Measurements from ENCODE around the gene KIF1C.
"Not testable (repeated sequence)": the region's sequence is repeated elsewhere in the genome, so short reads cannot be mapped to it uniquely, and the experiment has no call there.

KIF1C gene

GRCh38 chr17:5047446-5047845 is 49.7 kb downstream of the KIF1C start:
- FAIRE-seq, result no peak

GRCh38 chr17:5049314-5049841 is 51.6 kb downstream of the KIF1C start:
- no peak for FAIRE-seq

- FAIRE-seq, result no peak
Observed at GRCh38 chr17:5050278-5050677, 52.5 kb downstream of the KIF1C start.

GRCh38 chr17:5055543-5055942 is 57.8 kb downstream of the KIF1C start:
- FAIRE-seq, result no peak

GRCh38 chr17:5065227-5065744 is 67.5 kb downstream of the KIF1C start:
- FAIRE-seq, result no peak

- FAIRE-seq, result no peak
Observed at GRCh38 chr17:5068236-5068635, 70.5 kb downstream of the KIF1C start.

GRCh38 chr17:5069724-5070123 is 72.0 kb downstream of the KIF1C start:
- FAIRE-seq, result no peak

- FAIRE-seq, result not testable (repeated sequence)
Observed at GRCh38 chr17:5075472-5075871, 77.7 kb downstream of the KIF1C start.

- not testable (repeated sequence) for FAIRE-seq
Observed at GRCh38 chr17:5077275-5077674, 79.5 kb downstream of the KIF1C start.

GRCh38 chr17:5077781-5078105 is 80.0 kb downstream of the KIF1C start:
- FAIRE-seq, result no peak
